Measurements from ENCODE around the gene ZBTB46.

Gene ZBTB46

DNA sequence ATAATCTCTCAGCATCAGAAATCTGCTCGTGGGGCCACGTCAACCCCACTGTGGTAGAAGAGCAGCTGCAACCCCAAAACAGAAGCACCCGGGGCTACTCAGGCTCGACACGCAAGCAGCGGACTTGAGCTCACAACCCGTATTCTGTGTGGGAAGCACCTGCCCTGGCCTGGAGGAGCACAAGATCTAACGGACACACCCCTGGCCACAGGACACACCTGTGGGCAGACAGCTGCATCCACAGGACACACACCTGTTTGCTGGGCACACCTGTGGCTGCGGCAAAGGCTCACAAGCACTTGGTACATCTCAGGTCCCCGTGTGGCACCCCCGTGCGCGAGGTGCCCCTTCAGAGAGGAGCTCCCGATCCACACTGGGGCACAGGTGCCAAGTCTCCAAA, 36.5 kb downstream of the ZBTB46 start:
- no peak for TF ChIP-seq ZFX (IDR thresholded peaks at IDR 0.05)
- TF ChIP-seq, protein P1, sequence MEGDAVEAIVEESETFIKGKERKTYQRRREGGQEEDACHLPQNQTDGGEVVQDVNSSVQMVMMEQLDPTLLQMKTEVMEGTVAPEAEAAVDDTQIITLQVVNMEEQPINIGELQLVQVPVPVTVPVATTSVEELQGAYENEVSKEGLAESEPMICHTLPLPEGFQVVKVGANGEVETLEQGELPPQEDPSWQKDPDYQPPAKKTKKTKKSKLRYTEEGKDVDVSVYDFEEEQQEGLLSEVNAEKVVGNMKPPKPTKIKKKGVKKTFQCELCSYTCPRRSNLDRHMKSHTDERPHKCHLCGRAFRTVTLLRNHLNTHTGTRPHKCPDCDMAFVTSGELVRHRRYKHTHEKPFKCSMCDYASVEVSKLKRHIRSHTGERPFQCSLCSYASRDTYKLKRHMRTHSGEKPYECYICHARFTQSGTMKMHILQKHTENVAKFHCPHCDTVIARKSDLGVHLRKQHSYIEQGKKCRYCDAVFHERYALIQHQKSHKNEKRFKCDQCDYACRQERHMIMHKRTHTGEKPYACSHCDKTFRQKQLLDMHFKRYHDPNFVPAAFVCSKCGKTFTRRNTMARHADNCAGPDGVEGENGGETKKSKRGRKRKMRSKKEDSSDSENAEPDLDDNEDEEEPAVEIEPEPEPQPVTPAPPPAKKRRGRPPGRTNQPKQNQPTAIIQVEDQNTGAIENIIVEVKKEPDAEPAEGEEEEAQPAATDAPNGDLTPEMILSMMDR (conservative IDR thresholded peaks at IDR 0.05), result no peak
- H3K27ac ChIP-seq, result no peak overlapping the region

DNA sequence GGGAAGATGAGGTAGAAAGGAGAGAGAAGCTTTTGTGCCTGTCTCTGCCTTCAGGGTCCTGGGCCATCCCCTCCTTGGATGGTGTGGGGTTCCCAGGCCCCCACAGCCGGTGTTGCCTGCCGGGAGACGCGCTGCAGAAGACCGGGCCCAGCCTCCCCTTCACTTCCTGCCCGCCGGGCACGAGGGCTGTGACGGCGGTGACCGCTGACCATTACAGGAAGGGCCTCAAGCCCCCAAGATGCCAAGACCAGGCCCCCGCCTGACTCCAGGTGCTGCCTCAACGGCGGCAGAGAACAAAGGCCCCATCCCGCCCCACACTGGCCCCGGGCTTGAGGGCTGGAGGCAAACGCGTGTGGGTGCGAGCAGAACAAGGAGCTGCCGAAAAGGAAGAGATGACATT, 38.2 kb downstream of the ZBTB46 start:
- no peak overlapping the region for H3K27ac ChIP-seq
- no peak for TF ChIP-seq ZFX (IDR thresholded peaks at IDR 0.05)
- TF ChIP-seq, protein P1 (conservative IDR thresholded peaks at IDR 0.05), result no peak

DNA sequence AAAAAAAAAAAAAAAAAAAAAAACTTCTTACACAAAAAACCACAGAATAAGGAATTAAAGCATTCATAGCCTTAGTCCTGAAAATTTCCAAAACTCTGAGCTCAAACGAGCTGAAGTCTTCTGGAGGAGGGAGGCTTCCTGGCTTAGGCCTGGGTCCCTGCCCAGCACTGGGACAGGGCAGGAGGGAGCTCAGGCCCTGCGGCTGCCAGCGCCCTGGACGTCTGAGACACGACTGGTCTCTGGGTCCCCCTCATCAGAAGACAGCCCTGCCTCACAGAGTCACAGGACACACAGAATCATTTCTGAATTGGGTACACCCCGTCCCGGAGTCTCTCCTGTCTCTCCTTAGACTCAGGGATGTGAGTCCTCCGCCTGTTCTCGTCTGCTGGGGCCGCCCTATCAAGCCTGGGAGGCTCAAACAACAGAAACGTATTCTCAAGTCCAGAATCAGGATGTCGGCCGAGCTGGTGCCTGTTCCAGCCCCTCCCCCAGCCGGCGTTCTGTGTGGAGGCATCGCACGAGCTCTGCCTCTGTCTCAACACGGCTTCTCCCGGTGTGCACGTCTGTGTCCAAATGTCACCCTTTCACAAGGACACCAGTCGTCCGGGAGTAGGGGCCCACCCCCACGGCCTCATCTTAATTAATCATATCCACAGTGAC, 39.4 kb downstream of the ZBTB46 start:
- no peak overlapping the region for H3K27ac ChIP-seq
- TF ChIP-seq ZFX (IDR thresholded peaks at IDR 0.05), result no peak
- TF ChIP-seq, protein P1 (conservative IDR thresholded peaks at IDR 0.05), result no peak

DNA sequence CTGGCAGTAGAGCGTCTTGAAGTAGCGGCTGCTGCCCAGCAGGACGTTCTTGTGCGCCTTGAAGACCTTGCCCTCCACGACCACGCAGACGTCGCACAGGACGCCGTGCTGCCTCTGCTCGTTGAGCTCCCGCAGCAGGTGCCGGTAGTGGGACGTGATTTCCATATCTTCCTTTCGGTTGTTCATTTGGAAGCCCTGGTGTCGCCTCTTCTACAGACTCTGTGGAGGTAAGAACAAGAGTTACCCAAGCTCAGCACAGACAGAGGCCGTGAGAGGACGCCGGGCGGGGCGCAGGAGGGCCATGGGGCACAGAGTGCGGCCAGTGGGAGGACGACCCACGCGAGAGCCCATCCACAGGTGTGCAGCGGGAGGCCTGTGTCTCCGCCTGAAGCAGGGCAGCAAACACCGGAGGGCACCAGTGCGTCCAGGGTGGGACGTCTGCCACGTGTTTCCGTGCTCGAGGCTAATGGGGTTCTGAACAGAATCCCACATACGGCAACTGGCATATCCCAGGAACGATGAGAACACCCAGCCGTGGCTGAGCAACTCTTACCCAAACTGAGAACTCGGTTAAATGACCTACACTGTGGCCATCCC, 40.4 kb downstream of the ZBTB46 start:
- TF ChIP-seq, protein P1 (conservative IDR thresholded peaks at IDR 0.05), result no peak
- no peak for TF ChIP-seq ZFX (IDR thresholded peaks at IDR 0.05)

DNA sequence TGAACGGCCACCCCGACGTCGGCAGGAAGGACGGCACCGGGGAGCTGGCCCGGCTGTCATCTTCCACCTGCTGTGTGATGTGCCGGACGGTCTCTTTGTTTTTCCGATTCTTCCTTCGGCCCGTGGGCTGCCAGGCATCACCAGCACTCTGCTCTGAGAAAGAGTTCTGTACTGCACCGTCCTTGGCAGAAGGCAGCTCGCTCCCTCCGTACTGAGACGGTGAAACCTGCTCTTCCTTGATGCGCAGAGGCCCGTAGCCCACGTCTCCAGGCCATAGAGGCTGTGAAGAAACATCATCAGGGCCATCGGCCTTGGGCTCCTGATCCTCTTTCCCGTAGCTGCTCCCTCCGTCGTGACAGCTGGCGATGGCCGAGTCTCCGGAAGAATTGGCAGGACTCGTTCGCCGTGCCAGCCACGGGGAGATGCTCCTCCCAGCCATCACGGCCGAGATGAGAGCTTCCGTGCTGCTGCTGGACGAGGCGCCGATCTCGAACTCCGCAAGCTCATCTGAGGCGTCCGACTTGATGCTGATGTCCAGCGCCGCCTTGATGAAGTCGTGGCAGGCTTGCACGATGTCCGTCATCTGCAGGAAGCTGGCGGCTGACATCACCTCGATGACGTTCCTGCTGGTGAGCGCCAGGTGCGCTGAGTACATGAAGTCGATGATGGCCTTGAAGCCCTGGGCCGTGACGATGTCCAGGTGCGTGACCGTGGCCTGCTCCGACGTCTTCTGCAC, 41.1 kb downstream of the ZBTB46 start:
- H3K27ac ChIP-seq, result no peak overlapping the region
- TF ChIP-seq ZFX (IDR thresholded peaks at IDR 0.05), result no peak
- TF ChIP-seq, protein P1 (conservative IDR thresholded peaks at IDR 0.05), result no peak

More for the DNA sequence above, 40.4 kb downstream of the ZBTB46 start:
- H3K27ac ChIP-seq, result no peak overlapping the region

DNA sequence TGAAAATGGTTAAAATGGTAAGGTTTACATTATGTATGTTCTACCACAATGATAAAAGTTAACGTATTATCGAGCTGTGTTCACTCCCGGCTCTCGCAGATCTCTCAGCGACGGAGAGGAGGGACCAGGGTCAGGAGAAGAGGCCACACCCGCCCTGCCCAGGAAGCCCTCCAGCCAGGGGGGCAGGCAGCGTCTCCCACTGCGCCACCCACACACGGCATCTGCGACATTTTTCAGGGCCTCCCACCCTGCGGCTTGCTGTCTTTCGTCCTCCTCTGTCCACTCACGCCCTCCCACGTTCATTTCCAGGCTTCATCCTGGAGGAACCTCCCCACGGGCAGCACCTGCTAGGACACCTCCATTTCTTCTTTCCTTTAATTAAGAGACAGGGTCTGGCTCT, 43.3 kb downstream of the ZBTB46 start:
- no peak overlapping the region for H3K27ac ChIP-seq
- TF ChIP-seq, protein P1 (conservative IDR thresholded peaks at IDR 0.05), result no peak
- no peak for TF ChIP-seq ZFX (IDR thresholded peaks at IDR 0.05)

DNA sequence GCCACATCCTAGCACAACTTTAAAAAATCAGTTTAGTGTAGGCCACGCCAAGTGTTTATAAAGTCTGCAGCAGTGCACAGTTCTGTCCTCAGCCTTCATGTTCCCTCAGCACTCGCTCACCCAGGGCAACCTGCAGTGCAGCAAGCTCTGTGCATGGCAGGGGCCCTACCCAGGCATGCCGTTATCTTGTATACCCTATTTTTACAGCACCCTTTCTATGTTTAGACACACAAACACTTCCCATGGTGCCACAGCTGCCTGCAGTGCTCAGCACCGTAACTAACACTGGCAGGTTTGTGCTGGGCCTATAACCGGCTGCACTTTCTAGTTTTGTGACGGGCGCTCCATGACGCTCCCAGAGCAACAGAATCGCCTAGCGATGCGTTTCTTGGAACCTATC, 43.8 kb downstream of the ZBTB46 start:
- H3K27ac ChIP-seq, result no peak overlapping the region
- no peak for TF ChIP-seq ZFX (IDR thresholded peaks at IDR 0.05)
- TF ChIP-seq, protein P1 (conservative IDR thresholded peaks at IDR 0.05), result no peak

Measured in C4-2B (cell line).